Parathyroid adenoma (tissue), 2 donors: ENCODE data around the gene DOK1.

Experiments
- H2AFZ ChIP-seq: fragments of 300-600 bp; sonication (generic); one replicate; pipeline ENCODE4 v1.7.0; 2017; ENCODE audit warnings: antibody characterized with exemption, mild to moderate bottlenecking
- H3K27ac ChIP-seq: fragments of 300-600 bp; sonication (generic); one replicate; pipeline ENCODE4 v1.7.0; 2017
- H3K27me3 ChIP-seq: fragments of 300-600 bp; sonication (generic); one replicate; pipeline ENCODE4 v1.7.0; 2017; ENCODE audit warnings: low read length; ENCODE audit not compliant: control insufficient read depth, insufficient read depth
- H3K36me3 ChIP-seq: fragments of 300-600 bp; sonication (generic); one replicate; pipeline ENCODE4 v1.7.0; 2017; ENCODE audit warnings: low read length; ENCODE audit not compliant: control insufficient read depth, insufficient read depth
- H3K4me1 ChIP-seq: fragments of 300-600 bp; sonication (generic); one replicate; pipeline ENCODE4 v1.7.0; 2017; ENCODE audit warnings: control low read depth
- H3K4me2 ChIP-seq: fragments of 300-600 bp; sonication (generic); one replicate; pipeline ENCODE4 v1.7.0; 2017; ENCODE audit warnings: low read length
- H3K4me3 ChIP-seq: fragments of 300-600 bp; sonication (generic); one replicate; pipeline ENCODE4 v1.7.0; 2017; ENCODE audit warnings: low read depth, low read length
- H3K79me2 ChIP-seq: fragments of 300-600 bp; sonication (generic); one replicate; pipeline ENCODE4 v1.7.0; 2017; ENCODE audit warnings: control low read depth
- H3K9ac ChIP-seq: fragments of 300-600 bp; sonication (generic); one replicate; pipeline ENCODE4 v1.7.0; 2017; ENCODE audit warnings: mild to moderate bottlenecking
- H3K9me3 ChIP-seq: fragments of 300-600 bp; sonication (generic); one replicate; pipeline ENCODE4 v1.7.0; 2017; ENCODE audit warnings: low read length; ENCODE audit not compliant: control insufficient read depth
- TF ChIP-seq, protein P1 (sequence below): fragments of 300-600 bp; sonication (generic); IDR thresholded peaks from one replicate; pipeline ENCODE4 v1.7.0; 2017; ENCODE audit warnings: antibody characterized with exemption, mild to moderate bottlenecking
- donor health status: primary hyperparathyroidism.

Gene DOK1

DNA sequence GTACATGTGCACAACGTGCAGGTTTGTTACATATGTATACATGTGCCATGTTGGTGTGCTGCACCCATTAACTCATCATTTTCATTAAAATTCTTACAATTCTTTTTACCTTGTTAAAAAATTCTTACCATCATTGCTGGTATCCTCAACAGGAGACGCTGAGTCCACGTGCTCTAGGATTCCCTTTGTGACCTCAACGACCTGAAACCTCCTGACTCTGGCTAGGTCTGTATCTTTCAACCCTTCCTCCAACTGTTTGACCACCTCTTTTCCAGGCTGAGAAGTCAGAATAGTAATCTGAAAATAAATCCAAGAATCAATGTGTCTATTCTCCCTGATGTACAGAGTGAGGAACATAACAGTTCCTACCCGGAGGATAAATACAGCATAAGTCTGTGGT is 52.4 kb downstream of the DOK1 start:
- no peaks in the 10 kb centered on the region for H3K36me3 ChIP-seq
- H3K27me3 ChIP-seq = no peaks in the 10 kb centered on the region
- no peak overlapping the region for H3K27ac ChIP-seq
- H3K9ac ChIP-seq = no peak overlapping the region
- H3K4me3 ChIP-seq = no peak overlapping the region
- no peak overlapping the region for H2AFZ ChIP-seq
- H3K4me2 ChIP-seq = no peak overlapping the region
- no peaks in the 10 kb centered on the region for H3K4me1 ChIP-seq
- H3K9me3 ChIP-seq = no peaks in the 10 kb centered on the region
- no peaks in the 10 kb centered on the region for H3K79me2 ChIP-seq
- TF ChIP-seq, protein P1, sequence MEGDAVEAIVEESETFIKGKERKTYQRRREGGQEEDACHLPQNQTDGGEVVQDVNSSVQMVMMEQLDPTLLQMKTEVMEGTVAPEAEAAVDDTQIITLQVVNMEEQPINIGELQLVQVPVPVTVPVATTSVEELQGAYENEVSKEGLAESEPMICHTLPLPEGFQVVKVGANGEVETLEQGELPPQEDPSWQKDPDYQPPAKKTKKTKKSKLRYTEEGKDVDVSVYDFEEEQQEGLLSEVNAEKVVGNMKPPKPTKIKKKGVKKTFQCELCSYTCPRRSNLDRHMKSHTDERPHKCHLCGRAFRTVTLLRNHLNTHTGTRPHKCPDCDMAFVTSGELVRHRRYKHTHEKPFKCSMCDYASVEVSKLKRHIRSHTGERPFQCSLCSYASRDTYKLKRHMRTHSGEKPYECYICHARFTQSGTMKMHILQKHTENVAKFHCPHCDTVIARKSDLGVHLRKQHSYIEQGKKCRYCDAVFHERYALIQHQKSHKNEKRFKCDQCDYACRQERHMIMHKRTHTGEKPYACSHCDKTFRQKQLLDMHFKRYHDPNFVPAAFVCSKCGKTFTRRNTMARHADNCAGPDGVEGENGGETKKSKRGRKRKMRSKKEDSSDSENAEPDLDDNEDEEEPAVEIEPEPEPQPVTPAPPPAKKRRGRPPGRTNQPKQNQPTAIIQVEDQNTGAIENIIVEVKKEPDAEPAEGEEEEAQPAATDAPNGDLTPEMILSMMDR = no peak
